Measurements from ENCODE around the gene ADGB. TPM values are rescaled to one million over a fixed set of nuclear protein-coding genes. Genes with fewer than 3 reads are reported as not detected.
"Not testable (repeated sequence)": the region's sequence is repeated elsewhere in the genome, so short reads cannot be mapped to it uniquely, and the experiment has no call there.

ADGB gene
- total RNA-seq, 1 experiment from 2014 or later = not detected

GRCh38 chr6:146568619-146569018, 30.2 kb upstream of the ADGB start:
- POLR2A ChIA-PET; RAD21 ChIA-PET (ENCODE audit: low non-redundant PET in 1 of 2, low total read pairs in 2 of 2, uncharacterized antibody in 2 of 2, unreplicated experiment in 2 of 2); H3K4me3 ChIP-seq (replicated peaks in 1 of 2; ENCODE audit: low read depth in 1 of 2, low read length in 2 of 2); BruUV-seq (replicated peaks); DNase-seq (ENCODE audit: low read depth, low spot score); H3K4me2 ChIP-seq (ENCODE audit: low read length); H3K9me3 ChIP-seq (ENCODE audit: control insufficient read depth in 1 of 2, insufficient read depth in 1 of 2, low read depth in 1 of 2, low read length in 2 of 2); H3K27ac ChIP-seq (ENCODE audit: low read depth, low read length); H3K27me3 ChIP-seq (ENCODE audit: insufficient read depth, low read length); H3K36me3 ChIP-seq (ENCODE audit: control insufficient read depth in 1 of 2, insufficient read depth in 2 of 2, low read length in 2 of 2); ATAC-seq; H3K9me2 ChIP-seq (ENCODE audit: insufficient read depth); H3K79me2 ChIP-seq (ENCODE audit: insufficient read depth, low read length); H4K20me1 ChIP-seq (ENCODE audit: insufficient read depth); H3K9ac ChIP-seq (ENCODE audit: low read length); H2AFZ ChIP-seq (ENCODE audit: low read depth, low read length, poor library complexity, severe bottlenecking); CTCF ChIA-PET; intact Hi-C loops (cut with micrococcal nuclease); H3K4me1 ChIP-seq (ENCODE audit: control insufficient read depth in 1 of 2, insufficient read depth in 2 of 2, low read length in 2 of 2): not testable (repeated sequence)

- H3K79me2 ChIP-seq (ENCODE audit: insufficient read depth, low read length) = no peaks in the 10 kb centered on the region
- DNase-seq (ENCODE audit: low read depth, low spot score) = no peak
- no peak overlapping the region for H3K27ac ChIP-seq (ENCODE audit: low read depth, low read length)
- no peaks in the 10 kb centered on the region for H3K4me1 ChIP-seq (ENCODE audit: control insufficient read depth in 1 of 2, insufficient read depth in 2 of 2, low read length in 2 of 2)
- no peak overlapping the region for H3K4me3 ChIP-seq (replicated peaks in 1 of 2; ENCODE audit: low read depth in 1 of 2, low read length in 2 of 2)
- H2AFZ ChIP-seq (ENCODE audit: low read depth, low read length, poor library complexity, severe bottlenecking) = no peak overlapping the region
- no peak overlapping the region for H3K9ac ChIP-seq (ENCODE audit: low read length)
- H3K9me2 ChIP-seq (ENCODE audit: insufficient read depth) = no peaks in the 10 kb centered on the region
- no peak for ATAC-seq
- H3K9me3 ChIP-seq (ENCODE audit: control insufficient read depth in 1 of 2, insufficient read depth in 1 of 2, low read depth in 1 of 2, low read length in 2 of 2) = no peaks in the 10 kb centered on the region
- no peaks in the 10 kb centered on the region for H3K36me3 ChIP-seq (ENCODE audit: control insufficient read depth in 1 of 2, insufficient read depth in 2 of 2, low read length in 2 of 2)
- intact Hi-C loops (cut with micrococcal nuclease) = no loop called here
- no peaks in the 10 kb centered on the region for H4K20me1 ChIP-seq (ENCODE audit: insufficient read depth)
- ChIA-PET CTCF (no interaction called here), POLR2A (no interaction called here), RAD21 (ENCODE audit: low non-redundant PET in 1 of 2, low total read pairs in 2 of 2, uncharacterized antibody in 2 of 2, unreplicated experiment in 2 of 2) (no interaction called here)
- no TSS peak for BruUV-seq (replicated peaks)
- no peaks in the 10 kb centered on the region for H3K27me3 ChIP-seq (ENCODE audit: insufficient read depth, low read length)
- TF ChIP-seq, protein P1, sequence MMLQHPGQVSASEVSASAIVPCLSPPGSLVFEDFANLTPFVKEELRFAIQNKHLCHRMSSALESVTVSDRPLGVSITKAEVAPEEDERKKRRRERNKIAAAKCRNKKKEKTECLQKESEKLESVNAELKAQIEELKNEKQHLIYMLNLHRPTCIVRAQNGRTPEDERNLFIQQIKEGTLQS (IDR thresholded peaks at IDR 0.05) = no peak
- TF ChIP-seq POLR2A (IDR thresholded peaks at IDR 0.05; ENCODE audit: borderline replicate concordance, extremely low read depth, insufficient read depth, insufficient read length) (no peak), CBX3 (IDR thresholded peaks at IDR 0.05; ENCODE audit: low read depth) (no peak), ZNF274 (IDR thresholded peaks at IDR 0.05; ENCODE audit: low read depth, low read length) (no peak)
- no peak overlapping the region for H3K4me2 ChIP-seq (ENCODE audit: low read length)
Measured at GRCh38 chr6:146574211-146574610, 24.6 kb upstream of the ADGB start.

- Histone ChIP-seq H3K79me2 (ENCODE audit: insufficient read depth, low read length) (no peaks in the 10 kb centered on the region), H3K4me1 (ENCODE audit: control insufficient read depth in 1 of 2, insufficient read depth in 2 of 2, low read length in 2 of 2) (no peaks in the 10 kb centered on the region), H2AFZ (ENCODE audit: low read depth, low read length, poor library complexity, severe bottlenecking) (no peak overlapping the region), H4K20me1 (ENCODE audit: insufficient read depth) (no peaks in the 10 kb centered on the region), H3K4me2 (ENCODE audit: low read length) (no peak overlapping the region), H3K9me3 (ENCODE audit: control insufficient read depth in 1 of 2, insufficient read depth in 1 of 2, low read depth in 1 of 2, low read length in 2 of 2) (no peaks in the 10 kb centered on the region), H3K4me3 (replicated peaks in 1 of 2; ENCODE audit: low read depth in 1 of 2, low read length in 2 of 2) (no peak overlapping the region), H3K36me3 (ENCODE audit: control insufficient read depth in 1 of 2, insufficient read depth in 2 of 2, low read length in 2 of 2) (no peaks in the 10 kb centered on the region), H3K27me3 (ENCODE audit: insufficient read depth, low read length) (no peaks in the 10 kb centered on the region), H3K9me2 (ENCODE audit: insufficient read depth) (no peaks in the 10 kb centered on the region), H3K9ac (ENCODE audit: low read length) (no peak overlapping the region), H3K27ac (ENCODE audit: low read depth, low read length) (no peak overlapping the region)
- ChIA-PET POLR2A (no interaction called here), RAD21 (ENCODE audit: low non-redundant PET in 1 of 2, low total read pairs in 2 of 2, uncharacterized antibody in 2 of 2, unreplicated experiment in 2 of 2) (no interaction called here), CTCF (no interaction called here)
- TF ChIP-seq SRF (IDR thresholded peaks at IDR 0.05; ENCODE audit: low read depth) (no peak), EGR1 (IDR thresholded peaks at IDR 0.05; ENCODE audit: low read depth) (no peak), POLR2A (IDR thresholded peaks at IDR 0.05; ENCODE audit: borderline replicate concordance, extremely low read depth, insufficient read depth, insufficient read length) (no peak), RAD21 (IDR thresholded peaks at IDR 0.05; ENCODE audit: low read depth) (no peak), SIN3A (IDR thresholded peaks at IDR 0.05; ENCODE audit: low read depth) (no peak), CBX3 (IDR thresholded peaks at IDR 0.05; ENCODE audit: low read depth) (no peak), JUND (IDR thresholded peaks at IDR 0.05) (no peak)
- BruUV-seq (replicated peaks) = no TSS peak
- ATAC-seq (no peak), DNase-seq (ENCODE audit: low read depth, low spot score) (no peak)
- intact Hi-C loops (cut with micrococcal nuclease) = no loop called here
Measured at GRCh38 chr6:146578054-146578453, 20.7 kb upstream of the ADGB start.

Data from HCT116 (cell line).